Activated naive CD4-positive, alpha-beta T cell treated with anti-CD3 and anti-CD28 coated beads for 36 hours (primary cell): ENCODE data around the gene LRIT1. TPM values are rescaled to one million over a fixed set of nuclear protein-coding genes. Genes with fewer than 3 reads are reported as not detected.

Experiments
- CTCF ChIA-PET: fragments of 350-600 bp; sonication (Branson Sonifier 250); formaldehyde crosslinking; loops from one replicate; lab custom pipeline; 2021; ENCODE audit warnings: antibody characterized with exemption; lab: Charles Lee
- DNase-seq: peaks from one replicate; pipeline ENCODE4 v3.0.0-alpha.2; 2020
- H3K27ac Mint-ChIP-seq: one replicate; pipeline ENCODE4 v1.8.0; 2021; ENCODE audit warnings: mild to moderate bottlenecking, mixed read lengths
- H3K27me3 Mint-ChIP-seq: one replicate; pipeline ENCODE4 v1.8.0; 2021; ENCODE audit warnings: low read depth, mixed read lengths
- H3K36me3 Mint-ChIP-seq: one replicate; pipeline ENCODE4 v1.8.0; 2021; ENCODE audit warnings: low read depth, mixed read lengths
- H3K4me1 Mint-ChIP-seq: one replicate; pipeline ENCODE4 v1.8.0; 2021; ENCODE audit warnings: low read depth, mixed read lengths
- H3K4me3 Mint-ChIP-seq: one replicate; pipeline ENCODE4 v1.8.0; 2021; ENCODE audit warnings: mild to moderate bottlenecking, moderate library complexity, mixed read lengths
- H3K9me3 Mint-ChIP-seq: one replicate; pipeline ENCODE4 v1.8.0; 2021; ENCODE audit warnings: mixed read lengths
- intact Hi-C: fragments of 100-400 bp; cut with micrococcal nuclease; formaldehyde crosslinking; loops from one replicate; pipeline ENCODE4 v1.15.1; 2023
- total RNA-seq, 2 experiments: library from RNA; stranded (reverse); gene quantifications; one replicate each; pipeline ENCODE4 v1.2.3, GENCODE V29; 2021

LRIT1 gene
- total RNA-seq, 2 experiments from 2014 or later = not detected

DNA sequence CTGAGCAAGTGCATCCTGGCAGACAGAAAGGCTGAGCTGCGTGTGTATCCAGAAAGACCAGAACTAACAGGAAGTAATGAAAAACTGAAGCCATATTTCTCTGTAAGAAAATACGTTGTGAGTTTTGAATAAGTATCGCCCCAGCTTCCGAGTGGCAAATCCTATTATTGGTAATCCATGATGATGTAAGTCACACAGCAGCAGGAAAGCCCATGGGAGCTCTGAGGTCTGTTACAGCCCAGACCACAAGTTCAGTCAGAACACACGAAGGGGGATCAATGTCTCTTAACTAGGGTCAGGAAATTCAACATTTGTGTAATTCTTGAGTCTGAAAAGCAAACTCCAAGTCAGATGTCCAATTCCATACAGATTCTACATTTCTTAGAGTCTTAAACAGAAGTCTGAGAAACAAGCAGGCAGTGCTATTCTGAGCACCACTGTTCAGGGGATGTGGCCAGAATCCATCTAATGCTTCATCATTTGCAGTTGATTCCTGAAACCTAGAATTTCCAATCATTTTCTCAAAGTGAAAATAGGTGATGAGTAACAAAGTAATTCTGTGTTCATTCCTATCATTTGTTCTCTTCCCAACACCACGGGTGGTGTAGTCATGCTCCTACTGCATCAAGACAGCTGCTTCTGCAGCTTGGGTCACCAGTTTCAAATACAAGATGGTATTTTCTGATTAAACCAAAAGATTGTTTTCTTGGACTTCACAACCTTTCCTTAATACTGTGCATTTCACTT lies 15.7 kb downstream of the LRIT1 start, which contains the start of gene LRIT2:
LRIT2 (minus strand) TSS at position 118 of the 747 bp plus-strand sequence; CDS start at position 94, 24 bp downstream.
- CTCF ChIA-PET = interaction anchor here (1.4 kb wide), 1 partner anchor 10 kb away, joined by 4 read pairs; no protein-coding TSS in a partner anchor
- H3K27me3 Mint-ChIP-seq = peaks cover 17% of the 10 kb centered on the region
- DNase-seq = no peak
- no peaks in the 10 kb centered on the region for H3K9me3 Mint-ChIP-seq
- no peaks in the 10 kb centered on the region for H3K36me3 Mint-ChIP-seq
- intact Hi-C loops = no loop called here
- H3K4me1 Mint-ChIP-seq = no peaks in the 10 kb centered on the region
- no peak within 1 kb of the TSS for H3K4me3 Mint-ChIP-seq
- H3K27ac Mint-ChIP-seq = no peak within 1 kb of the TSS

DNA sequence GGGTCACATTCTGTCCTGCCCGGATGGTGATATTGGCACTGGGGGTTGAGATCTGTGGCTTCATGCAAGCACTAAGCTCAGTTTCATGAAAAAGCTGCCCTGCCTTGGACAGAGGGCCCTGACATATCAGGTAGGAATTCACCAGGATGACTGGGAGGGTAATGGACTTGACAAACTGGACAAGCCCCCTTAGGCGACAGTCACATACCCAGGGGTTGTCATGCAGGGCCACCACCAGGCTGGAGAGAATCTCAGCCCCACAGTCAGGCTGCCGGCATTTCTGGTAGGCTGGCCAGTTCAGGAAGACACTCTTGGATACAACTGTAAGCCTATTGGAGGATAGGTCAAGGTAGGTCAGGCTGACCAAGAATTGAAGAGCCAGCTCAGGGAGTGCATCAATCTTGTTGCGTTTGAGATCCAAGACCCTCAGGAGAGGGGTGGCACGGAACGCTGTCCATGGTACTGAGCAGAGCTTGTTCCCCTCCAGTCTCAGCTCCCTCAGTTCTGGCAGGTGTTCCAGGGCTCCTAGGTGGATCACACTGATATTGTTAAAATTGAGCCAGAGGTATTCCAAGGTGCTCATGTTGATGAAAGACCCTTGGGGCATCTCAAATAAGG lies 16.8 kb downstream of the LRIT1 start:
- Mint-ChIP-seq H3K9me3 (peaks cover 2% of the 10 kb centered on the region), H3K4me3 (no peak overlapping the region), H3K36me3 (no peaks in the 10 kb centered on the region), H3K27ac (no peak overlapping the region), H3K4me1 (no peaks in the 10 kb centered on the region), H3K27me3 (peaks cover 18% of the 10 kb centered on the region)
- intact Hi-C loops = no loop called here
- CTCF ChIA-PET = no interaction called here
- no peak for DNase-seq

DNA sequence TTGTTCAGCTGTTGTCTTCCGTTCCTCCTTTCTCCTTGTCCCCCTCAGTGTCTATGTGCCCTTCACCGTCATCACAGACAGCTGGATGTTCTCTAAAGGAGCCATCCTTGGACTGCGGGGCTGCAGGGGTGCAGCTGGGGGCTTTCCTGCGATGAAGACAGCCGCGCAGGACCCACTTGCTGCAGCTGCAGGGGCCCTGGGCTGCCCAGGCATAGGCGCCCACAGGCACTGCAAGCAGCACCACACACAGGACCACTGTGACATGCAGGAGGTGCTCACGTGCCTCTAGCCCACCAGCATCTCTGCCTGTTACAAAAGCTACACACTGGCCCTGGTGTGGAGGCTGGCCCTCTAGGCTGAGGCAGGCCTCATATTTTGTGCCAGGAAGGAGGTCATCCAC lies 19.4 kb downstream of the LRIT1 start:
- CTCF ChIA-PET = interaction anchor here (0.5 to 1.1 kb wide), 2 partner anchors 11 to 131 kb away, joined by 3 read pairs; no protein-coding TSS in a partner anchor
- H3K36me3 Mint-ChIP-seq = no peaks in the 10 kb centered on the region
- intact Hi-C loops = no loop called here
- H3K9me3 Mint-ChIP-seq = peaks cover 6% of the 10 kb centered on the region
- no peak overlapping the region for H3K4me3 Mint-ChIP-seq
- H3K27ac Mint-ChIP-seq = no peak overlapping the region
- H3K4me1 Mint-ChIP-seq = no peaks in the 10 kb centered on the region
- H3K27me3 Mint-ChIP-seq = peaks cover 7% of the 10 kb centered on the region
- DNase-seq = no peak

DNA sequence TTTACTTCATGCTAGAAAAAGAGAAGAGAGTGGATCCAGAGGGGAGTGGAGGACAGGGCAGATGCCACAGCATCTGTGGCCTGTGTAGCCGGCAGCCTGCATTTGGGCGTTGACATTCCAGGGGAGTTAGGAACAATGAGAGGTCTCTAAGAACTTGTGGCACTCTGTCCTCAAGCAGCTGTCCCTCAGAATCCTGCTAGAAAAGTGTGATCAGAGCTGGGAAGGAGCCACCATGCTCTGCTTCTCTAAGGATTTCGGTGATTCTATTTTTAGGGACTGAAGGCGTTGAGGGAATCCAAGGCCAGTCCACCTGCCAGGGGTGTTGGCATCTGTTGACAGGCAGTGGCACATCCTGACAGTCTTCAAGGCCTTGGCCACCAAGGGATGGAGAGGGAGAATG lies 23.6 kb downstream of the LRIT1 start:
- no peak overlapping the region for H3K27ac Mint-ChIP-seq
- H3K27me3 Mint-ChIP-seq = peaks cover 5% of the 10 kb centered on the region
- peaks cover 6% of the 10 kb centered on the region for H3K9me3 Mint-ChIP-seq
- H3K4me1 Mint-ChIP-seq = no peaks in the 10 kb centered on the region
- CTCF ChIA-PET = interaction anchor here (1.0 to 1.5 kb wide), 4 partner anchors 9 to 70 kb away, joined by 3 to 4 read pairs (median 3); no protein-coding TSS in a partner anchor
- no peak overlapping the region for H3K4me3 Mint-ChIP-seq
- intact Hi-C loops = no loop called here
- DNase-seq = no peak
- H3K36me3 Mint-ChIP-seq = no peaks in the 10 kb centered on the region

DNA sequence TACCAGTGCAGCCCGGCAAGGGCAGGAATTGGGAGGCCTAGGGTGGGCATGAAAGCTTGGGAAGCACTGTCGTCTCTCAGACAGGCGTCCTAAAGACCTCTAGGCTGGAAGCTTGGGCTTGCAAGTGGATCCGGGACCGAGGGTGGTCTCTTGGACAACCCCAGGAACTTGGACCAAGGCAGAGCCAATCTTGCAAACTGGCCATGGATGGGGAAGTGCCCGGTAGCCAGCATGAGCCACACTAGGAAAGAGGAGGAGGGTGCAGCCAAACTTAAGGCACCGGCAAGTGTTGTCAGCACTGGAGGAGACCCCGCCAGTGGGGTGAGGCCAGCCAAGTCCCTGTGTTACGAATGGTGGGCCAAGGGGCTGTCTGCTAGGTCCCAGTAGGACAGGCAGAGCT lies 24.5 kb downstream of the LRIT1 start:
- H3K9me3 Mint-ChIP-seq = peaks cover 6% of the 10 kb centered on the region
- H3K36me3 Mint-ChIP-seq = no peaks in the 10 kb centered on the region
- no peaks in the 10 kb centered on the region for H3K4me1 Mint-ChIP-seq
- H3K27me3 Mint-ChIP-seq = peaks cover 2% of the 10 kb centered on the region
- CTCF ChIA-PET = interaction anchor here (1.1 to 2.2 kb wide), 5 partner anchors 8 to 20 kb away, joined by 3 to 8 read pairs (median 4); no protein-coding TSS in a partner anchor
- no peak overlapping the region for H3K4me3 Mint-ChIP-seq
- H3K27ac Mint-ChIP-seq = no peak overlapping the region
- no peak for DNase-seq
- intact Hi-C loops = no loop called here

DNA sequence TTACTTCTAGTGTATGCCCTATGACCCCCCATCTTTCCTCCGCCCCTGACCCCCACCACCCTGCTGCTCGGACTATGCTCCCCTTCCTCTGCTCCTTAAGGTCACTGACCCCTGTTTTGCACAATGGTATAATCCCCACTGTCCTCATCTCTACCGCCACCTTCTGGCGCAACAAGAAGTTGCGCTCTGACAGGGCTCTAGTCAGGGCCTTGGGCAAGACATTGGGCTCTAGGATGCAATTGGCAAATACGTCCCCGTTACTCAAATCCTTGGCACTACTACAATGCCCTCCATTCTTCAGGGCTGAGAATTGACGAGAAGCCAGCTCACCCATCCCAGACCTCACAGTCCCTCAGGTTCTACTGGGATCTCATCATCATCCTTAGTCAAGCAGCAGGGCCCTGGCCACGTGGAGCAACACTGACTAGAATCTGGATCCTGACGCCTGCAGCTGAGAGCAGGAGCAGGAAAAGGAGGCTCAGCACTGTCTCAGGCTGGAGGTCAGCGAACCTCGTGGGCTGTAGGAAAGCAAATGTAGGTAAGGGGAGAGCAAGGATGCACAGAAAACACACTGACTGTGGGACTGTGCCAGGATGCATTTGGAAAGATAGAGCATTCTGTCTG lies 26.6 kb downstream of the LRIT1 start:
- no peaks in the 10 kb centered on the region for H3K4me1 Mint-ChIP-seq
- H3K9me3 Mint-ChIP-seq = peaks cover 6% of the 10 kb centered on the region
- H3K27ac Mint-ChIP-seq = no peak overlapping the region
- intact Hi-C loops = loop anchor here (1.0 kb wide), 1 partner anchor 66 kb away; no protein-coding TSS in a partner anchor
- DNase-seq = peak; percentile 63
- CTCF ChIA-PET = interaction anchor here (0.6 to 2.2 kb wide), 11 partner anchors 11 to 101 kb away, joined by 3 to 8 read pairs (median 3); no protein-coding TSS in a partner anchor
- no peaks in the 10 kb centered on the region for H3K36me3 Mint-ChIP-seq
- no peaks in the 10 kb centered on the region for H3K27me3 Mint-ChIP-seq
- no peak overlapping the region for H3K4me3 Mint-ChIP-seq

DNA sequence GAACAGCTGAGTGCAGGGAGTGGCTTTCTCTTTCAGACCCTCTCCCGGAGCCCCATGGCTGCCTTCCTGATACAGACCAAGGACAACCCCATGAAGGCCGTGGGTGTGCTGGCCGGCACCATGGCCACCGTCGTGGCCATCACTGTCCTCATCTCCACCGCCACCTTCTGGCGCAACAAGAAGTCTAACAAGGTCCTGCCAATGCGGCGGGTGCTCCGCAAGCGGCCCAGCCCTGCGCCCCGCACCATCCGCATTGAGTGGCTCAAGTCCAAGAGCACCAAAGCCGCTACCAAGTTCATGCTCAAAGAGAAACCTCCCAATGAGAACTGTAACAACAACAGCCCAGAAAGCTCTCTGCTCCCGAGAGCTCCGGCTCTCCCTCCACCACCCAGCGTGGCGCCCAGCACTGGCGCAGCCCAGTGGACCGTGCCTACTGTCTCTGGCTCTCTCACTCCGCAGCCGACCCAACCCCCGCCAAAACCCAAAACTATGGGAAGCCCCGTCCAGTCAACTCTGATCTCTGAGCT lies 27.2 kb downstream of the LRIT1 start:
- no peaks in the 10 kb centered on the region for H3K36me3 Mint-ChIP-seq
- no peak overlapping the region for H3K27ac Mint-ChIP-seq
- H3K4me3 Mint-ChIP-seq = no peak overlapping the region
- H3K9me3 Mint-ChIP-seq = peaks cover under 1% of the 10 kb centered on the region
- DNase-seq = no peak
- intact Hi-C loops = loop anchor here (1.0 kb wide), 1 partner anchor 66 kb away; no protein-coding TSS in a partner anchor
- H3K4me1 Mint-ChIP-seq = no peaks in the 10 kb centered on the region
- CTCF ChIA-PET = interaction anchor here (0.6 to 1.5 kb wide), 7 partner anchors 10 to 339 kb away, joined by 3 to 5 read pairs (median 4); no protein-coding TSS in a partner anchor
- no peaks in the 10 kb centered on the region for H3K27me3 Mint-ChIP-seq

DNA sequence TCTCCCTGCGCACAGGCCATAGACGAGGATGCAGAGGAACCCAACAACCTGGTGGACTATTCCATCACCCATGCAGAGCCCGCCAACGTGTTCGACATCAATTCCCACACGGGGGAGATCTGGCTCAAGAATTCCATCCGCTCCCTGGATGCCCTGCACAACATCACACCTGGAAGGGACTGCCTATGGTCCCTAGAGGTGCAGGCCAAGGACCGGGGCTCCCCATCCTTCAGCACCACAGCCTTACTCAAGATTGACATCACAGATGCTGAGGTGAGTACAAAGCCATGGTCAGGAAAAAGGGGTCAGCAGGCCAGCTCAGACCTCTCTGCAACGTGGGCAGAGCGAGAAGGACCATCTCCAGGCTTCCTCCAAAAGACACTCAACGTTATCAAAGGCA lies 28.3 kb downstream of the LRIT1 start:
- H3K27ac Mint-ChIP-seq = no peak overlapping the region

DNA sequence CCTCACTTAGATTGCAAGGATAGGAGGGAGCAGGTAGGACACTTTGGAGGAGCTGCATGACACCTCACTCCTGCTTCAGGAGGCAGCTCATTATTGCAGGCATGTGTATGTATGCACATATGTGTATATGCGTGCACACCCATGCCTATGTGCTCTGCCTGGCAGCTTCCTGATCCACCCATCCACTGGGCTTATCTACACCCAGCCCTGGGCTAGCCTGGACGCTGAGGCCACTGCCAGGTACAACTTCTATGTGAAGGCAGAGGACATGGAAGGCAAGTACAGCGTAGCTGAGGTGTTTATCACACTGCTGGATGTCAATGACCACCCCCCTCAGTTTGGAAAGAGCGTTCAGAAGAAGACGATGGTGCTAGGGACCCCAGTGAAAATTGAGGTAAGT lies 29.3 kb downstream of the LRIT1 start:
- CTCF ChIA-PET = interaction anchor here (0.6 to 2.4 kb wide), 7 partner anchors 9 to 400 kb away, joined by 3 to 12 read pairs (median 6); partner anchors contain the start of gene CDHR1
- H3K27ac Mint-ChIP-seq = no peak overlapping the region
- H3K4me3 Mint-ChIP-seq = no peak overlapping the region
- intact Hi-C loops = no loop called here
- no peaks in the 10 kb centered on the region for H3K9me3 Mint-ChIP-seq
- no peak for DNase-seq
- no peaks in the 10 kb centered on the region for H3K4me1 Mint-ChIP-seq
- H3K27me3 Mint-ChIP-seq = no peaks in the 10 kb centered on the region
- no peaks in the 10 kb centered on the region for H3K36me3 Mint-ChIP-seq

More for the DNA sequence above, 28.3 kb downstream of the LRIT1 start:
- Mint-ChIP-seq H3K27me3 (no peaks in the 10 kb centered on the region), H3K4me3 (no peak overlapping the region), H3K36me3 (no peaks in the 10 kb centered on the region), H3K4me1 (no peaks in the 10 kb centered on the region), H3K9me3 (no peaks in the 10 kb centered on the region)
- intact Hi-C loops = no loop called here
- CTCF ChIA-PET = interaction anchor here (0.6 to 1.9 kb wide), 4 partner anchors 10 to 281 kb away, joined by 3 to 8 read pairs (median 6); no protein-coding TSS in a partner anchor
- DNase-seq = no peak

DNA sequence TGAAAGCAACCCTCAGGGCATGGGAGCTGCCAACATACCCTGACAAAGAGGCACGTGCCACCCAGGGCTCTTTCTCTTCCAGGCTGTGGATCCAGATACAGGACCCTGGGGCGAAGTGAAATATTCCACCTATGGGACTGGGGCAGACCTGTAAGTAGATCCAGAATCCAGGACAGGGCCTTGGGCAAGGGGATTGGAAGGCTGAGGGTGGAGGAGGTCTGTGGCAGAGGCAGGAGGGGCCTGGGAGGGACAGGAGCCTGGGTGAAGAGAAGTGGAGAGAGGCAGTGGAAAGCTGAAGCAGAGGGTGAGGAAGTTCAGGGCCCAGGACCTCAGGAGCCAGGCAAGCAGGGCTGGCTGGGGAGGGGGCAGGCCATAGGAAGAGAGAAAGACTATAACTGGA lies 29.8 kb downstream of the LRIT1 start:
- DNase-seq = no peak
- Mint-ChIP-seq H3K27ac (no peak overlapping the region), H3K27me3 (no peaks in the 10 kb centered on the region), H3K4me3 (no peak overlapping the region), H3K9me3 (no peaks in the 10 kb centered on the region), H3K36me3 (no peaks in the 10 kb centered on the region), H3K4me1 (no peaks in the 10 kb centered on the region)
- CTCF ChIA-PET = interaction anchor here (0.6 to 2.4 kb wide), 6 partner anchors 9 to 400 kb away, joined by 3 to 12 read pairs (median 6); partner anchors contain the start of gene CDHR1
- intact Hi-C loops = no loop called here

DNA sequence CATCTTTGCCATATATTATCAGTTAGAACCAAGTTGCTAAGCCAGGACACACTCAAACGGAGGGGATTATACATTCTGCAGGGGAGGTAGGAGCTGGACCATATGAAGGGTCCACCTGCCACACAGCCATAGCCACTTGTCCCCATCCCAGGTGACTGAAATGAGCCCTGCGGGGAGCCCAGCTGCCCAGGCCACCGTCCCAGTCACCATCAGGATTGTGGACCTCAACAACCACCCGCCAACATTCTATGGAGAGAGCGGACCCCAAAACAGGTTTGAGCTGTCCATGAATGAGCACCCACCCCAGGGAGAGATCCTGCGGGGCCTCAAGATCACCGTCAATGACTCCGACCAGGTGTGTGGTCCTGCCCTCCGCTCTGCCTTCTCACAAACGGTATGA lies 33.3 kb downstream of the LRIT1 start:
- no peak for DNase-seq
- no peak overlapping the region for H3K27ac Mint-ChIP-seq
- no peaks in the 10 kb centered on the region for H3K9me3 Mint-ChIP-seq
- CTCF ChIA-PET = interaction anchor here (0.6 to 2.6 kb wide), 5 partner anchors 9 to 202 kb away, joined by 3 to 17 read pairs (median 4); no protein-coding TSS in a partner anchor
- intact Hi-C loops = no loop called here
- H3K4me1 Mint-ChIP-seq = no peaks in the 10 kb centered on the region
- no peak overlapping the region for H3K4me3 Mint-ChIP-seq
- H3K36me3 Mint-ChIP-seq = no peaks in the 10 kb centered on the region
- no peaks in the 10 kb centered on the region for H3K27me3 Mint-ChIP-seq
